NCI-H1417 (cell line): ENCODE data around the gene CD69.
"Not testable (repeated sequence)": the region's sequence is repeated elsewhere in the genome, so short reads cannot be mapped to it uniquely, and the experiment has no call there.

ENCODE experiments used
- DNase-seq, 3 experiments: peaks; one replicate each; lab custom pipeline; 2025; lab: John Stamatoyannopoulos, UW

Gene CD69

DNA sequence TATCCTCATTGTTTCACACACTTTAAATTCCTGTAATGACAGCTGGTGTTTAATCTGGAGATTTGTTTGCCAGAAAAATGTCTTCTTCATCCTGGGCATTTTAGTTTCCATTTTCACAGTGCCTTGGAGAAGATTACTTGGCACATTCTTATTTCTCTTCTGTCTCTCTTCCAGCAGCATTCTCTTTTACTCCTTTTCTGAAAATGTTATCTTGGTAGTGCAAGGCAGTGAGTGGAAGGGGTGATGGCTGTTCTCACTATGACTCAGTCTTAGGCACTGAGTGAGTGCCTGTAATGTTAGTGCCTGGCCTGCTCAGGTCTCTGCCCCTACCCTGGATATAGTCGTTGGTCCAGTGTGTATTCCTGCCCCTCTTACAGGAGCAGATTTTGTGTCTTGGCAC is 40.9 kb downstream of the CD69 start:
- no peak for DNase-seq

- no peak for DNase-seq
Observed at GRCh38 chr12:9718968-9719367, 41.7 kb downstream of the CD69 start.

DNA sequence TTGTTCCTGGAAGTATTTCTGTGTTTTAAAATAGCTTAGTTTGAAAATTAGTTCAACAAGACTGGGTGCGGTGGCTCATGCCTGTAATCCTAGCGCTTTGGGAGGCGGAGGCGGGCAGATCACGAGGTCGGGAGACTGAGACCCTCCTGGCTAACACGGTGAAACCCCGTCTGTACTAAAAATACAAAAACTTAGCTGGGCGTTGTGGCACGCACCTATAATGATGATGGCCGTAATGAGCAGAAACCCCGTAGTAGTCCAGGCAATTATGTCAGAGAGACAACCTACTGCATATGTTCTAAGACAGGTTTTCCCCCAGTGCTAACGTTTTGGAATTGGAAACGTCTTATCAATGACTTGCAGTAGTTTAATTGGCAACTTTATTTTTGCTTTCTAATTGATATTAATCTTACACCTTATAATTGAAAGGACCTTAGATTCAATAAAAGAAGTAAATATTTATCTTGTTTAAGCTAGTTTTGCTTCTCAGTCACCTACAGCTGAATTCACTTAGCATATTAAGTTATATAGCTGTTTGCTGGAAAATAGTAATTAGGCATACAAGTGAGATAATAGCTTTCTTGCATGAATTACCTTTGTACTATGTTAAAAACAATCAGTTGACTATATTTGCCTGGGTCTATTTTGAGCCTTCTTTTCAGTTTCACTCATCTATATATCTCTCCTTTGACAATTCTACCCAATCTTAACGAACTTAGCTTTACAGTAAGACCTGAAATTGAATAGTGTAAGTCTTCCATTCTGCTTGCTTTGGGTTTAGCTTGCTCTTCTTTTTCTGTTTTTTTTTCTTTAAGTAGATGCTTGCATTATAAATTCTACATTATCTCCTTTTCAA is 43.4 kb downstream of the CD69 start:
- DNase-seq: peak in 1 of 3 experiments; percentile 51

DNA sequence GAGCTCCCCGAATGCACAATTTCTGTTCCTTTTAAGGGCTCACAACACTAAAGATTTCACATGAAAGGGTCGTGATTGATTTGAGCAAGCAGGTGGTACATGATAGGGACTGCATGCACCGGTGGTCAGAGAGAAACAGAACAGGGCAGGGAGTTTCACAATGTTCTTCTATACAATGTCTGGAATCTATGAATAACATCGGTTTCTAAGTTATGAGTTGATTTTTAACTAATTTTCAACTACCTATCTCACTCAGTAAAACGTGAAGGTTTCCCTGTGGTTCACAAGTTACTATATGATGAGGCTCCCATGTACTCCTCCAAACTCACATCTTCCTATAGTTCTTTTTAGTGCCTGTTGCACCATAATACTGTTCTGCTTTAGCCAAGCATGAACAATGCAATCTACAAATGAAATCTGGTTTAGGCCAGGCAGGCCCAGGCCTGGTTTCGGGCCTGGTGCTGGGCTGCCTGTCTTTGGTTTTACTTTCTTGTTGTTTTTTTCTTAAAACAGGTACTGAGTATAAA is 47.6 kb downstream of the CD69 start:
- not testable (repeated sequence) for DNase-seq

DNA sequence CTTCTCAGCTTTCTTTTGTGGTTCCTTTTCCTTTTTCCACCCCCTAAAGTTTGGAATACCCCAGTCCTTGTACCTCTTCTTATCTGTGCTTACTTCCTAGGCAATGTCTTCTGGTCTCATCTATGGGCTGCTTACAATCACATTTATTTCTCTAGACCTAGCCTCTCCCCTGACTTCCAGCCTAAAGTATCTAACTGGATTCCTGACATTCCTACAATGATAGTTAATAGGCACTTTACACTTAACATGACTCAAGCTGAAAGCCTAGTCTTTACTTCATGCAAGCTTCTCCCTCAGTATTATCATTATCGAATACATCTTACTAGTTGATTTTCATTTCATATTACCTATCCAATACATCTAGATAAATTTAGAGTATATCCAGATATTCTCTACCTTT is 49.0 kb downstream of the CD69 start:
- DNase-seq: no peak

GRCh38 chr12:9710584-9711375 is 49.9 kb downstream of the CD69 start:
- DNase-seq: no peak

DNA sequence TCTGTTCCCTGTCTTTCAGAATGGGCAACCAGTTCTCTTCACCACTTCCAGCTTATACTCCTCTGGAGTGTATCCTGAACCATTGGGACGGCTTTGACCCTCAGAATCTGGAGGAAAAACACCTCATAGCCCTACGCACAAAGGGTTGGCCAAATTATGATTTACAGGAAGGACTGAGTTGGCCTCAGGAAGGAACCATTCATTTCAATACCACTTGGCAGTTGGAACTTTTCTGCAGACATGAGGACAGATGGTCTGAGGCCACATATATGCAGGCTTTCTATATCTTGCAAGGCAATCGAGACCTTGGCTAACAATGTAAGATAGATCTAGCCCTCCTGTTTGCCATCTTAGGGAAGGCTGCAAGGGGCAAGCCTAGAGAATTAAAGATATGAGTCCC is 51.8 kb downstream of the CD69 start:
- no peak for DNase-seq

- peak in 2 of 3 experiments; percentile 44 to 55 for DNase-seq
Observed at GRCh38 chr12:9707864-9708808, 52.6 kb downstream of the CD69 start.

GRCh38 chr12:9707356-9707755 is 53.3 kb downstream of the CD69 start:
- no peak for DNase-seq

DNA sequence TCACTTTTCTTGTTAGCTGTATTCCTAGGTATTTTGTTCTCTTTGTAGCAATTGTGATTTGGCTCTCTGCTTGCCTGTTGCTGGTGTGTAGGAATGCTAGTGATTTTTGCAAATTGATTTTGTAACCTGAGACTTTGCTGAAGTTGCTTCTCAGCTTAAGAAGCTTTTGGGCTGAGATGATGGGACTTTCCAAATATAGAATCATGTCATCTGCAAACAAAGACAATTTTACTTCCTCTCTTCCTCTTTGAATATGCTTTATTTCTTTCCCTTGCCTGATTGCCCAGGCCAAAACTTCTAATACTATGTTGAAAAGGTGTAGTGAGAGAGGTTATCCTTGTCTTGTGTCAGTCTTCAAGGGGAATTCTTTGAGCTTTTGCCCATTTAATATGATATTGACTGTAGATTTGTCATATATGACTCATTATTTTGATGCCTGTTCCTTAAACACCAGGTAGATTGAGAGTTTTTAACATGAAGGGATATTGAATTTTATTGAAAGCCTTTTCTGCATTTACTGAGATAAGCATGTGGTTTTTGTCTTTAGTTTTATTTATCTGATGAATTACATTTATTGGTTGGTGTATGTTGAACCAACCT is 54.5 kb downstream of the CD69 start:
- DNase-seq: no peak

- DNase-seq: not testable (repeated sequence)
Observed at GRCh38 chr12:9704561-9704960, 56.1 kb downstream of the CD69 start.
